Body of pancreas (tissue), 4 donors: ENCODE data around the gene SMOC2.

Experiments used
- CTCF ChIP-seq, 7 experiments: fragments of 450-650 bp in 4 of 7; fragments of 200-600 bp in 3 of 7; sonication (generic) in 3 of 7; IDR thresholded peaks; one replicate each; pipeline ENCODE4 v1.5.1; 2016 to 2019; ENCODE audit warnings: antibody characterized with exemption in 7 of 7
- POLR2A ChIP-seq, 3 donors: fragments of 450-650 bp; IDR thresholded peaks; one replicate each; pipeline ENCODE4 v1.6.1; 2016; ENCODE audit warnings: antibody characterized with exemption in 3 of 3, mild to moderate bottlenecking in 2 of 3

DNA sequence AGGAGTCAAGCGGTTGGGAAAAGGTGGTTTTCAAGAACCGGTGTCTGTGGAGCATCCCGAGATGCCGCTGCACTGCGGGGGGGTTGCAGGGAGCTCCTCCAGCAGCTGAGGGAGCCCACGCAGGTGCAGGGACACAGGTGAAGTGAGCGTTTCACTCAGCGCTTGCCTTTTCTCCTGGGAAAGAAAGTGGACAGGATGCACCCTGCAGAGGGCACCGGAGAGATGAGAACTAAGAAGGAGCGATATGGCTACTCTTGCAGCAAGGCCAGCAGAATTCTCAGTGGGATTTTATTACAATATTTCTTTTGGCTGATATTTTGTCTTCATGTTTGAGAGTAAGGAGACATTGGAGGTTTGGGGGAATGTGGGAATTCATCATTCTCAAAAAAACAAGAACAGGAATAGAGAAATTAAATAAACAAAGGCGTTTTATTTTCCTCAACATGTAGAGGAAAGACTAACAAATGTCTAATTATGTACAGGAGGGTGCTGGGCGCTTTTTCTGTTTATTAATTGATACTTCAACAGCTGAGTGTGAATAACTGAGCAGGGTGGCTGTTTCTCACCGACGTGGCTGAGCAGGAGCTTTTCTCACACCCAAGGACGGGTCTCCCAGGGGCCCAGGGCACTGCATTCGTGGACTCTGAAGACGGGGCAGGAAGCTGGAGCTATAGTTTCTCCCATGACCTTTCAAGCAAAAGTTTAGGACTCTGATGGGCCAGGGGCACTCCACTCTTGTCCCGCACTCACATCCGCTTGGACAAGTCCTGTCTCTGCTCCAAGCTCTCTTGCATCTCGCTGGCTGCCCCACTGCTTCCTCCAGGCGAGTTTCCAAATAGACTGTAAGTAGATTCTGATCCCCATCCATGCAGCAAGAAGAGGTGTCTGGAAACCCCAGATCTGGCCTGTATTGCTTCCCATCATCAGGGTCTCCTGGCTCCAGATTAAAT, 176.1 kb downstream of the SMOC2 start:
- TF ChIP-seq CTCF (IDR thresholded peaks at IDR 0.05) (no peak), POLR2A (IDR thresholded peaks at IDR 0.05) (no peak)
